H1 (cell line): ENCODE data around the gene SORCS3. TPM values are rescaled to one million over a fixed set of nuclear protein-coding genes. Genes with fewer than 3 reads are reported as not detected.

Experiments used
- BRCA1 ChIP-seq: IDR thresholded peaks from 2 replicates; pipeline ENCODE4 v1.6.1; 2012; ENCODE audit warnings: low read depth, low read length, improper control_type of control experiment
- CHD7 ChIP-seq: fragments of 300-600 bp; sonication (generic); IDR thresholded peaks from 2 replicates; pipeline ENCODE4 v1.7.1; 2012; ENCODE audit warnings: low read length, moderate library complexity, mild to moderate bottlenecking, inconsistent platforms; ENCODE audit not compliant: insufficient replicate concordance
- EP300 ChIP-seq, 2 experiments: IDR thresholded peaks; 1 replicate in 1 of 2; 2 replicates in 1 of 2; pipeline ENCODE4 v1.6.1; 2011 to 2012; ENCODE audit warnings: low read depth in 2 of 2, low read length in 2 of 2, mild to moderate bottlenecking in 2 of 2, borderline replicate concordance in 1 of 2, inconsistent platforms in 1 of 2, moderate library complexity in 1 of 2
- FOSL1 ChIP-seq: IDR thresholded peaks from 2 replicates; pipeline ENCODE4 v1.6.1; 2011; ENCODE audit warnings: mild to moderate bottlenecking, low read depth, low read length, moderate library complexity; ENCODE audit not compliant: insufficient read depth
- TAF7 ChIP-seq: optimal IDR thresholded peaks from 2 replicates; pipeline ENCODE3; 2011; ENCODE audit warnings: low read depth, mild to moderate bottlenecking, inconsistent platforms, low read length, moderate library complexity, borderline replicate concordance
- polyA plus RNA-seq, 7 experiments: library from polyadenylated mRNA; depleted of rRNA in 3 of 7; stranded (reverse) in 5 of 7; unstranded in 2 of 7; fragments of >200 nt in 5 of 7; fragments of 200-250 nt in 2 of 7; gene quantifications; 1 replicate in 5 of 7; 2 replicates in 1 of 7; 4 replicates in 1 of 7; pipeline versions ENCODE4 v1.2.1 to v1.2.3, GENCODE V29; 2011 to 2013; ENCODE audit warnings: missing spikeins in 2 of 7, mixed read lengths in 2 of 7
- total RNA-seq: library from RNA; stranded (reverse); fragmentation: NEBNext Ultra II Directional; extraction: Animal tissue kit (Norgen Biotek cat#: 25700); gene quantifications from 2 replicates; pipeline ENCODE4 v1.2.1, GENCODE V29; 2021

SORCS3 gene
- total and polyA plus RNA-seq, 2 of the 8 experiments (the other 6 are each of a cell fraction or from before 2014, with no cell fraction given) = 0.26 to 0.88 TPM

GRCh38 chr10:105001269-105001668, 360.2 kb downstream of the SORCS3 start (continued):
- TF ChIP-seq CHD7 (no peak), TAF7 (no peak), FOSL1 (no peak), EP300 (IDR thresholded peaks at IDR 0.05; ENCODE audit: borderline replicate concordance in 1 of 2, low read depth in 2 of 2, low read length in 2 of 2) (no peak), BRCA1 (no peak)
- TF ChIP-seq, all 59 proteins: peak for 0
